Measurements from ENCODE around the gene CTNNBL1. TPM values are rescaled to one million over a fixed set of nuclear protein-coding genes. Genes with fewer than 3 reads are reported as not detected.

The CTNNBL1 gene
- total RNA-seq, 2 experiments from 2014 or later = 31.1 to 33.4 TPM

GRCh38 chr20:37869334-37869861, 175.6 kb downstream of the CTNNBL1 start:
- no peaks in the 10 kb centered on the region for H3K27me3 ChIP-seq (ENCODE audit: control insufficient read depth in 1 of 2, insufficient read depth in 2 of 2, low read length in 2 of 2)
- H3K27ac ChIP-seq (ENCODE audit: low read depth in 1 of 2, low read length in 2 of 2) = no peak overlapping the region
- ChIA-PET POLR2A (no interaction called here), CTCF (no interaction called here)
- Mint-ChIP-seq H3K36me3 (ENCODE audit: low read depth) (peaks cover 78% of the 10 kb centered on the region), H3K9me3 (no peaks in the 10 kb centered on the region), H3K27ac (no peak overlapping the region), H3K27me3 (no peaks in the 10 kb centered on the region), H3K4me1 (ENCODE audit: low read depth) (no peaks in the 10 kb centered on the region), H3K4me3 (no peak overlapping the region)
- ATAC-seq (ENCODE audit: poor library complexity) (no peak), DNase-seq (no peak)
- H3K36me3 ChIP-seq (ENCODE audit: insufficient read depth, low read length) = peaks cover 45% of the 10 kb centered on the region
- intact Hi-C loops (cut with DNase I, micrococcal nuclease) = no loop called here
- no peak overlapping the region for H3K4me3 ChIP-seq (ENCODE audit: low read length)
- H3K9me3 ChIP-seq (ENCODE audit: control insufficient read depth in 1 of 2, insufficient read depth in 1 of 2, low read length in 2 of 2) = no peaks in the 10 kb centered on the region
- H3K4me1 ChIP-seq (ENCODE audit: insufficient read depth, low read length) = no peaks in the 10 kb centered on the region
- TF ChIP-seq, protein P1, sequence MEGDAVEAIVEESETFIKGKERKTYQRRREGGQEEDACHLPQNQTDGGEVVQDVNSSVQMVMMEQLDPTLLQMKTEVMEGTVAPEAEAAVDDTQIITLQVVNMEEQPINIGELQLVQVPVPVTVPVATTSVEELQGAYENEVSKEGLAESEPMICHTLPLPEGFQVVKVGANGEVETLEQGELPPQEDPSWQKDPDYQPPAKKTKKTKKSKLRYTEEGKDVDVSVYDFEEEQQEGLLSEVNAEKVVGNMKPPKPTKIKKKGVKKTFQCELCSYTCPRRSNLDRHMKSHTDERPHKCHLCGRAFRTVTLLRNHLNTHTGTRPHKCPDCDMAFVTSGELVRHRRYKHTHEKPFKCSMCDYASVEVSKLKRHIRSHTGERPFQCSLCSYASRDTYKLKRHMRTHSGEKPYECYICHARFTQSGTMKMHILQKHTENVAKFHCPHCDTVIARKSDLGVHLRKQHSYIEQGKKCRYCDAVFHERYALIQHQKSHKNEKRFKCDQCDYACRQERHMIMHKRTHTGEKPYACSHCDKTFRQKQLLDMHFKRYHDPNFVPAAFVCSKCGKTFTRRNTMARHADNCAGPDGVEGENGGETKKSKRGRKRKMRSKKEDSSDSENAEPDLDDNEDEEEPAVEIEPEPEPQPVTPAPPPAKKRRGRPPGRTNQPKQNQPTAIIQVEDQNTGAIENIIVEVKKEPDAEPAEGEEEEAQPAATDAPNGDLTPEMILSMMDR (IDR thresholded peaks at IDR 0.05) = no peak

- no peak overlapping the region for H3K4me3 ChIP-seq (ENCODE audit: low read length)
- Mint-ChIP-seq H3K9me3 (no peaks in the 10 kb centered on the region), H3K36me3 (ENCODE audit: low read depth) (peaks cover 79% of the 10 kb centered on the region), H3K4me1 (ENCODE audit: low read depth) (no peaks in the 10 kb centered on the region), H3K27me3 (no peaks in the 10 kb centered on the region), H3K27ac (peak overlapping the region; percentile 5), H3K4me3 (no peak overlapping the region)
- DNase-seq (no peak), ATAC-seq (ENCODE audit: poor library complexity) (no peak)
- H3K4me1 ChIP-seq (ENCODE audit: insufficient read depth, low read length) = no peaks in the 10 kb centered on the region
- POLR2A ChIA-PET = no interaction called here
- intact Hi-C loops (cut with DNase I, micrococcal nuclease) = no loop called here
- TF ChIP-seq, protein P1 (IDR thresholded peaks at IDR 0.05) = no peak
- H3K27me3 ChIP-seq (ENCODE audit: control insufficient read depth in 1 of 2, insufficient read depth in 2 of 2, low read length in 2 of 2) = no peaks in the 10 kb centered on the region
- CTCF ChIA-PET = no interaction called here
- H3K36me3 ChIP-seq (ENCODE audit: insufficient read depth, low read length) = peaks cover 36% of the 10 kb centered on the region
- H3K9me3 ChIP-seq (ENCODE audit: control insufficient read depth in 1 of 2, insufficient read depth in 1 of 2, low read length in 2 of 2) = no peaks in the 10 kb centered on the region
- no peak overlapping the region for H3K27ac ChIP-seq (ENCODE audit: low read depth in 1 of 2, low read length in 2 of 2)
These were observed 176.5 kb downstream of the CTNNBL1 start for GRCh38 chr20:37870294-37870693.

DNA sequence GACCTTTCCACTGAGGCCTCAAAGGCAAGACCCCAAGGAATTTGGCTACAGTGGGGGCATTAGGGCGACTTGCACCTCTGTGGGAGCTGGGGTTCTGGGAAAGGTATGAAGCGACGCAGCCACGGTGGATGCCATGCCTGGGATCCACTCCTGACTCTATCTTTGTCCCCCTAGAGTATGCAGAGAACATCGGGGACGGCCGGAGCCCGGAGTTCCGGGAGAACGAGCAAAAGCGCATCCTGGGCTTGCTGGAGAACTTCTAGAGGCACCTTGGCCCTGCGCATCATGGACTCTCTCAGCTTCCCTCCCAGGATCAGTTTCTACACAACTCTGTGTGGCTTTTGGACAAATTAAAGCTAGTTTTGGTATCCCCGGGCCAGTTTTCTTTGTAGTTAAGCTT, 177.9 kb downstream of the CTNNBL1 start:
- CTCF ChIA-PET = no interaction called here
- no peaks in the 10 kb centered on the region for H3K9me3 Mint-ChIP-seq

More for the DNA sequence above, 177.9 kb downstream of the CTNNBL1 start:
- peaks cover 27% of the 10 kb centered on the region for H3K36me3 ChIP-seq (ENCODE audit: insufficient read depth, low read length)
- no peaks in the 10 kb centered on the region for H3K4me1 ChIP-seq (ENCODE audit: insufficient read depth, low read length)
- Mint-ChIP-seq H3K4me3 (no peak overlapping the region), H3K4me1 (ENCODE audit: low read depth) (no peaks in the 10 kb centered on the region), H3K36me3 (ENCODE audit: low read depth) (peaks cover 72% of the 10 kb centered on the region), H3K27me3 (no peaks in the 10 kb centered on the region), H3K27ac (no peak overlapping the region)
- POLR2A ChIA-PET = no interaction called here
- no peak for ATAC-seq (ENCODE audit: poor library complexity)
- no peaks in the 10 kb centered on the region for H3K27me3 ChIP-seq (ENCODE audit: control insufficient read depth in 1 of 2, insufficient read depth in 2 of 2, low read length in 2 of 2)
- H3K4me3 ChIP-seq (ENCODE audit: low read length) = no peak overlapping the region
- DNase-seq = no peak
- no peaks in the 10 kb centered on the region for H3K9me3 ChIP-seq (ENCODE audit: control insufficient read depth in 1 of 2, insufficient read depth in 1 of 2, low read length in 2 of 2)
- TF ChIP-seq, protein P1 (IDR thresholded peaks at IDR 0.05) = no peak
- no peak overlapping the region for H3K27ac ChIP-seq (ENCODE audit: low read depth in 1 of 2, low read length in 2 of 2)
- intact Hi-C loops (cut with DNase I, micrococcal nuclease) = no loop called here

All from CD4-positive, alpha-beta T cell (primary cell).